GM15510 (cell line): ENCODE results near the gene SPTA1.

Source experiments
- POLR2A ChIP-seq: IDR thresholded peaks from 3 replicates; pipeline ENCODE4 v1.6.1; 2011; ENCODE audit warnings: borderline replicate concordance; ENCODE audit not compliant: insufficient read length; ENCODE audit errors: extremely low read depth

SPTA1 gene

DNA sequence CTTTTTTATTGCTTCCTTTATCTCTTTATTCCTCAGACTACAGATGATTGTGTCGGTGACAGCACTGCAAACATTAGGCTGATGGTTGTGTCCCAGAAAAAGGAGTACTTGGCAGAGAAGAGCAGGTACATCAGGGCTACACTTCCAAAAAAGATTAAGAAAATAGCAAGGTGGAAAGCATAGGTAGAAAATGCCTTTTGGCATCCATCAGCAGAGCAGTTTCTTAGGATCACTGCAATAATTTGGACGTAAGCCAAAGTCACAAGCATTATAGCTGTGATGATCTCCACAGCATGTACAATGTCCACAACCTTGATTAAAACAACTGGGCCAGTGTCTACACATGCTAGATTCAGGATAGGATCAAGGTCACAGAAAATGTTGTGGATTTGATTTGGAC, 8.1 kb upstream of the SPTA1 start:
- no peak for TF ChIP-seq POLR2A

DNA sequence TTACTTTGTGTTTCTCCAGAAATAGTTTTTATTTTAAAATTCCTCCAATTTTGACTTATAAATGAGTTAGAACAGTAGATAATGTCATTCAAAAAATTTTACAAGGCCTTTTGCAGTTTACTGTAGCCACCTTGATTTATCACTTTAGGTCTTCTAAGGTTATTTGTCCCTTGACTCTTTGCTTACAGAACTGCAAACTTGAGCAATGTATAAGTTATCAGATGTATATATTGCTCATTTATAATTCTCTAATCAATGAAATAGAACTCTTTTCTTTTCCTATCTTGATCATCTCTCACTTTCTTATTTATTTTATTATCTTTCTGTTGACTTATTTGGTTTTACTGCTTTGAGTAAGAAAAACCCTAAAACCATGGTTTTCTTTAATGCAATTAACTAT, 5.8 kb upstream of the SPTA1 start:
- no peak for TF ChIP-seq POLR2A

DNA sequence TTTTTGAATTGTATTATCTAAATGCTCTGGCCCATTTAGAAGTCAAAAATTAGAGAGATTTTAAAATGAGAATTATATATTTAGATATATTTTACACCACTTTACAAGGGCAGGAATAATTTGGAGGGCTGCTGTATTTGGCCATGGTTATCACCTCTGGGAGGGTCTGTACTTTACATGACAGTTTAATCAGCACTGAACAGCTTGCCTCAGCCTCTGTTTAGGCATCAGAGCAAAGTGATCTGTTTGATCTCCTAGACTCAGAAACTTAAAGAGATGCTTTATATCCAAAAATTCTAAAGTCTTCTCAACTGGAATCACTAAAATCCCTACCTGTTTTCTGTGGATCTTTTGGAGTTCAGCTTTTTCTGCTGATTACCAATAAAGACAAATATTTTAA, 5.4 kb upstream of the SPTA1 start:
- TF ChIP-seq POLR2A: no peak

DNA sequence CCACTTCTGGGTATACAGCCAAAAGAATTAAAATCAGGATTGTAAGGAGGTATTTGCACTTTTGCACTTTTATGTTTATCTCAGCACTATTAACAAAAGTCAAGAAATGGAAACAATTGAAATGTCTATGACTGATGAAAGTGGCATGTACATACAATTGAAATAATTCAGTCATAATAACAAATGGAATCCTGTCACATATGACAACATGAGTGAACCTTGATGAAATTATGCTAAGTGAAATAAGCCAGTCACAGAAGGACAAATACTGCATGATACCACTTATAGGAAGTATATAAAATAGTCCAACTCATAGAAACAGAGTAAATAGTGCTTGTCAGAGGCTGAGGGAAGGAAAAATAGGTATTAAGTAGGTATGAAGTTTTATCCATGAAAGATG, 3.4 kb upstream of the SPTA1 start:
- no peak for TF ChIP-seq POLR2A

DNA sequence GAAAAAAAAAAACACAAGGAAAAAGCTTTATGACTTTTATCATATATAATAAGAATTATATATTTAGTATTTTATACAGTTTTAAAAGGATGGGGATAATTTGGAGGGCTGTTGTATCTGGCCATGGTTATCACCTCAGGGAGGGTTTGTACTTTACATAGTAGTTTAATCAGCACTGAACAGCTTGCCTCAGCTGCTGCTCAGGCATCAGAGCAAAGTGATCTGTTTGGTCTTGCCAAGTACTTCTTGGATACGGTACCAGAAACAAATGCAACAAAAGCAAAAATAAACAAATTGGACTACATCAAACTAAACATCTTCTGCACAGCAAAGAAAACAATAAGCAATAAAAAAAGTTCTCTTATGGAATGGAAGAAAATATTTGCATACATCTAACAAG, 2.6 kb upstream of the SPTA1 start:
- no peak for TF ChIP-seq POLR2A

DNA sequence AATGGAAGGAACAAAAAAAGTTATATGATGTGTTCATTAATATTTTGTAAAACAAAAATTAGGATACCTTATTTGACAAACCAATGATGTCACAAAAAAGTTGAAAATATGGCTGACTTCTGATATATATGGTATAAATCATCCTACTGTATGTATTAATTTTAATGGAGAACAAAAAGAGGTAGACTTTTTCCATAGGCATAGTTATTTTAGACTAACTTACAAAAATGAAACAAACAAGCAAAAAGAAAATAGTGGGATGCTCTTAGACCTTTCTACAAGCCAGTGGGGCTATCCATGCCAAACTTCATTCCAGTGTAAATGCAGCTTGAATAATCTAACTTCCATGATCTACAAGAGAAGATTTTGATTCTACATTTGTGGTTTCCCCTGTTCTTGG, 522 bp upstream of the SPTA1 start:
- no peak for TF ChIP-seq POLR2A

DNA sequence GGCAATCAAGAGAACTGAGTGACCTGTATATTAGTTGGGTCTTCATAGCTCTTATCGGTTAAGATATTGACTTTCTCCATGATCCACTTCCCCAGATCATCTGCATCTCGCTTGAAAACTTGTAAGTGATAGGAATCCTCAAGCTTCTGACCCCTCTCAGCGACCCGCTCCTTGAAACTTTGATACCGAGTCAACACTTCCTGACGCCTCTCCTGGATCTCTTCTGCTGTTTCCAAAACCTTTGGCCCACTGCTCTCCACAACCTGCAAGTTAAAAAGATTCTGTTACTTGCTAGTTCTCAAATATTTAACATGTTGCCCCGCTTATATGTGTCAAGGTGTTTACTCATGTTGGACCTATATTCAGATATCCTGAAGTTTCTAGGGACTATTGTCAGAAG, 1.4 kb downstream of the SPTA1 start:
- TF ChIP-seq POLR2A: no peak

DNA sequence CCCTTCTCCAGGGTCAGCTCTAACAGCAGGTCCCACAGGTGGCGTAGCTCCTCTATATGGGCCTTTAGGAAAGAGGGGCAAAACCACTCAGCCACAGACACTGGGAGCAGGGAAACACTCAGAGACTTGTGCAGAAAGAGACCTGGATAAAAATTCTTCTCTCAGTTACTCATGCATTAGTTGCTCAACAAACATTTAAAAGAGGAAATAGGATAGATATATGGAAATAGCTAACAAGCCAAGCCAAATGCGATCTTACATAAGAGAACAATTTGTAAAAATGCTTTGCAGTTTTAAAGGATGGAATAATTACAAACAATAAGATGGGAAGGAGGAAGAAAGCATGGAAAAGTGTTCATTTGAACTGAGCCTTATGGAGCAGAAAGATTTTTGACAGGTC, 4.9 kb downstream of the SPTA1 start:
- no peak for TF ChIP-seq POLR2A

DNA sequence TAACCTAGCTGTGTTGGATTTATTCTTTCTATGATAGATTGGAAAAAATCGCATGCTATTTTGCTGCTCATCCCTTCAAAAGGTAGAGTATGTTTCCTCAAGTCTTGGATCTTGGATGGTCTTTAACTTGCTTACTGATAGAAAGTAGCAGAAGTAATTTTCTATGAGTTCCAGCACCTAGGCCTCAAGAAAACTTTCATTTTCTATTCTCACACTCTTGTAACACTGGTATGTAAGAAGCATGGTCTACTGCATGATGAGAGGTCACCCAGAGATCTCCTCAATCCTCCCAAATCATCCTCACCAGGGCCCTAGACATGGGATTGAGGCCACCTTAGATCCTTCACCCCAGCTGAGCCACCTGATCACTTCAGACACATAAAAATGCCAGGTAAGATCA, 7.2 kb downstream of the SPTA1 start:
- TF ChIP-seq POLR2A: no peak

DNA sequence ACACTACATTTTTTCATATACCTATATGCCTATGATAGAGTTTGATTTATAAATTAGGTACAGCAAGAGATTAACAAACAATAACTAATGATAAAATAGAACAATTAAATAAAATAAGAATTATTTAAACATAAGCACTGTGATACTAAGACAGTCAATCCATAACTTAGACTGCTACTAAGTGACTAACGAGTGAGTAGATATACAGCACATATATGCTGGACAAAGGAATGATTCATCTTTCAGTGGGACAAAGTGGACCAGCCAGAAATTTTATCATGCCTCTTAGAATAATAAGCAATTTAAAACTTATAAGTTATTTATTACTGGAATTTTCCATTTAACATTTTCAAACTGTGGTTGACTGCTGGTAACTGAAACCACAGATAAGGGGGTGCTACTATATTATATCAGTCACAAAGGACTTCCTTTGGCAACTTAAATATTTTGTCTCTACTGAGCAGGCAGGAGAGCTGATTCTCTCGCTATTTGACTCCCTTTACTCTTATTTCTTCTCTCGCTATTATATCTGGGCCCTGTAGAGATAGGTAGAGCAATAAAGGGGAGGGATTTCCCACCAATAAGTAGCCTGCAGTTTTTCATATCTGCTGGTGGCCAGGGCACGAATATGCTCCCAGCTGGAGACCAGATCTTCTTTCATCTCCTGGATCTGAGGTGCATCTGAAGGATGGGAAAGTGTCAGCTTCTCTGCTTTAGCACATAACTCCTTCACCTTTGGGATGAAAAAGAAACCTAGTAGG, 10.8 kb downstream of the SPTA1 start:
- TF ChIP-seq POLR2A: no peak

DNA sequence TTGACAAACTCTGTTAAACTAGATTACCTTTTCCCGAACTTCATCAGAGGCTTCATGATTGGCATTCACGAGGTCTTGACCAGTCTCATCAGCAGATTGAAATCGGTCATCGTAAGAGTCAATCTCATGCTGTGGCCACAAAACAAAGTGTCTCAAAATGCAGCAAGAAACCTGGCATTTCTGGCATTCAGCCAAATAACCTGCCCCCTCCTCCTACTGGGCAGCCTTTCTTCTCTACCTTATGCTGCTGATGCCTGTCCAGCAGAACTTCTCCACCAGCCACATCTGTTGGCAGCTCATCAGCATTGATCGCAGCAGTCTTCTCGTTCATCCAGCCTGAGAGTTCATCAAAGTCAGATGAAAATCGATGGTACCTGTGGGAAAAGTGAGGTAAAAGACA, 12.2 kb downstream of the SPTA1 start:
- TF ChIP-seq POLR2A: no peak

DNA sequence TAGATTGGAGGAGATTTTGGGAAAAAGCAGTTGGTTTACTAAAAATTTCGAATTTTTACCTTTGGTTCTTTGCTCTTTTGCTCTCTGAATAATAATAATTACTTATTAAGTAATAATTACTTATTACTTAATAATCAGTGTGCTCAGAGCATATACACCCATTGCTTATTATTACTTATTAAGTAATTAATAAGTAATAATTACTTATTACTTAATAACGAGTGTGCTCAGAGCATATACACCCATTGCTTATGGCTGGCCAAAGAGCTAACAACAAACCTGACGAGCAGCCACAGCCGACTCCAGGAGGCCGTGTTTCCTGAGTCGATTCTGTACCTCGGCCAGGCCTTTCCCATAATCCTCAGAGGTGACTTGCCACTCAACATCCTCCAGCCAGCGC, 20.5 kb downstream of the SPTA1 start:
- no peak for TF ChIP-seq POLR2A

DNA sequence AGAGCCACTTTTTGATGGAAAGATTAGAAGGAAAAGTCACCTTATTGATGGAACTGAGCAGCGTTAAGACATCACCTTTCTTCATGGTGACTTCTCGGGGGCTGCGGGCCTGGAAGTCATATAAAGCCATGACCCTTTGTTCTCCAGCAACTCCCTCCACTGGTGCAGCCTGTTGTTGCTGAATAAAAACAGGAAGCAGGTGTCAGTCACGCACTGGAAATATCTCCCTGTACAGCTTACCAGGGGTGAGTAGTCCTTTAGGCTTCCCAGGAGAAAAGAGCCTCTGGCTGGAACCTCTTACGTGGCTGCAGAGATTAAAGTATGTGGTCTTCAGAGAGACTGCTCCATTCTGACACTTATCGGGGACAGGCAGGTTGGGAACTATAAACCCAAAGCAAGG, 31.9 kb downstream of the SPTA1 start:
- no peak for TF ChIP-seq POLR2A

DNA sequence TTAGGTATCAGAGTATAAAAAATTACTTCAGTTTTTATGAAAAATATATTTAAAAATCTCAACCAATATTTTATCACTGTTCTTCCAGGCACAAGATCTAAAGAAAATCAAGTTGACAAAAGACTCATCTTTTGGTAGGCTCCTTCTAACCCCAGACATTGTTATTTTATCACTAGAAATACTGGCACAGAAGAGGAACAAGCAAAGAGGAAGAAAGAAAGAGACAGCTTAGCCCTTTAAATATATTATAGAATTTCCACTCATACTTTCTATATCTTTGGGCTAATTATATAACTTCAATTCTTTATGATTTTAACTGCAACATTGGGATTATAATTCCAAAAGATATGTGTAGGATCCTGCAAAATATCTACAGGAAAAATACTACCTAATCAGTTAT, 32.4 kb downstream of the SPTA1 start:
- TF ChIP-seq POLR2A: no peak

DNA sequence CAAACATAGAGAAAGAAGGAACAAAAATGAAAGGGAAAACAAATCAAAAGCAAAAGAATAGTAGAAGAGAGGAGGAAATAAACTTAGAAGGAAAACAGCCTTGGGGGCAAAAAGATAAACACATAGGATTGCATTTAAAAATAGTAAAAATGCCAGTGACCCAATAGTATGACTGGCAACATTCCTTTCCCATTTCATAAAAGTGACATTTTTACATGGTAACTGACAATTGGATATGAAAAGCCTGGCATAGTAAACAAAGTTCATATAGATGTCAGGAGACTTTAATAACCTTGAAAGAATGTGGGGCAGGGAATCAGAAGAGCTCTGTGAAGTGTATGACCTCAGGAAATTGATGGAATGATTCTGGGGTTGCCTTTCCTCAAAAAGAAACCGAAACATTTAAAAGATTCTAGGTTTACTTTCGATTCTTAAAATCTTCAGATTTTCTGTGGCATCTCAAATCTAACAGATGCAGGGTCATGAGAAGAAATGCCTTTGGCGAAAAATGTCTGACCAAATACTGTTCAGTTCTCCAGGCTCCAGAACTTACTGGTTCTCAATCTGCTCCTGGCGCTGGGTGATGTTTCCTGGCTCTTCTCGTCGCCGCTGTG, 33.7 kb downstream of the SPTA1 start:
- TF ChIP-seq POLR2A: no peak

DNA sequence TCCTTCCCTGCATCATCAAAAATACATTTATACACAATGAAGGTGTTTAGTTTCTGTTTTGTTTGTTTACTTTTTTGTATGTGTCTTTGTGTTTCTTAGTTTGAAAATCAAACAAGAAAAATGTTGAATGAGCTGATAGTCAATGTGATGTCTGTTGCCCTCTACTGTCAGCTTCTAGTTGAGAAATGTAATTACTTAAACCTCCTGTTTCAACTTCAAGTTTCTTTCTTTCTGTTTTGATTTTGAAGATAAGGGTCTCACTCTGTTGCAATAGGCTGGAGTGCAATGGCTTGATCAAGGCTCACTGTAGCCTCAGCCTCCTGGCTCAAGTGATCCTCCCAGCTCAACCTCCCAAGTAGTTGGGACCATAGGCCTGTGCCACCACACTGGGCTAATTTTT, 37.5 kb downstream of the SPTA1 start:
- TF ChIP-seq POLR2A: no peak
